ENCODE results near the gene SPON1.
"Not testable (repeated sequence)": the region's sequence is repeated elsewhere in the genome, so short reads cannot be mapped to it uniquely, and the experiment has no call there.

SPON1 gene

DNA sequence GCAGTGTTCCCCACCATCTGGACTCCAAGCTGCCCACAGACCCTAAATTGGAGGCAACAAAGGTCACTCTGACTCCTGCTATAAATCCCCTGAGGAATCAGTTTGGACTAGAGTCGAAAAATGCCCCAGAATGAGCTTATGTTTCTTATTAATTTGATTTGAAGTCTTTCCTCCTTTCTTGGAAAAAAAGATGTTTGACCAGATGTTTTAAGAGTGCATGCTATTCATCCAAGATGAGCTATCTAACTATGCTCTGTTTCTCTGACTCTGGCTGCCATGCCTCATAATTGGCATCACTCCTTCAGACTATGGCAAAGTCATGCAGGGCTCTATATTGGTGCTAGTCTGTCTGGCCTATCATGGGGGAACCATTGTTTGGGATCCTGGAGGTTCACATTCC, 174.0 kb downstream of the SPON1 start:
- no peak for DNase-seq

DNA sequence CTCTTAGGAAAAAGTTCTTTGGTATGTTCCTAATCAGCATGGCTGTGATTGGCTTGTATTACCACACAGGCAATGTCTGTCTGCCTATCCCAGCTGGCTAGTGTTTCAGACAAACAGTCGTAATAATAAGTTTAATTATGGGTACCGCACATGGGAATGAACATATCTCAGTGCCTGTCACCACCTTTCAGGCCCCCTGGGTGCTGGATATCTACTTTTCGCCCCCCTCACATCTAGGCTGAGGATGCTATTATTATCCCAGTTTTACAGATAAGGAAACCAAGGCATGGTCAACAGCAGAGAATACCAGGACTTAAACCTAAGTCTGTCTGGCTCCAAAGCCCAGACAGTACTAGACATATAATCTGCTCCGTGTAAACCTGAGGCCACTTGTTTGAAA, 174.8 kb downstream of the SPON1 start:
- no peak for DNase-seq

DNA sequence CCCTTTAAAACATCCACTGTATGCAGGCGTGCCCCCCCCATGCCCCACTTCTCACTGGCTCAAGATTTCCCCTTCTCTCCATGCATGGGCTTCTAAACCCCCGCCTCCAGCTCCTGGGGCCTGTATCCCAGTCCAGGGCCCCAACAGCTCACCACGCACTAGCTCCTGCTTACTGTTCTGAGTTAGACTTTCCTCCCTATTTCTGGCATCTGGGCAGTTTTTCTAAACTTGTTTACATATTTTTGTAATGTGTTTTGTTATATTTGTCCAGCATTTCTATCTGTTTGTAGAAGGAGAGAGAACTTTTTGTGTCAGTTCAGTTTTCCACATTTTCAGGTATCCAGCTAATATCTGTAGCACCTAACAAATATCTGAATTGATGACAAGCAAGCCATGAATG, 178.5 kb downstream of the SPON1 start:
- DNase-seq, result no peak

DNA sequence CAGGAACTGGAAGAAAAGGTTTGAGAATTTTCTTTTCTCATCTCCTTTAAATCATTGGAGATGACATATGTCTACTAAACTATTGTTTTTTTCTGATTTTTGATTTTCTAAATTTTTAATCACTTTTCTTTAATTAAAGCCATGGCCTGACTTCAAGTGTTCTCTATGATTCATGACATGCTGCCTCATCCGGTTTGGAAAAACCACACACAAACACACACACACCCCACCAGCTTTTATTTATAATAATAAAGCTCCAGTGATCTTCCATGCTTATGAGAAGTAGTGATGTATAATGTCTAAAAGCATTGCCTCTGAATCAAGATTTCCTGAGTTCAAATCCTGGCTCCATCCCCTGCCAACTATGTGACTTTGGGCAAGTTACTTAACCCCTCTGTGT, 179.2 kb downstream of the SPON1 start:
- no peak for DNase-seq

DNA sequence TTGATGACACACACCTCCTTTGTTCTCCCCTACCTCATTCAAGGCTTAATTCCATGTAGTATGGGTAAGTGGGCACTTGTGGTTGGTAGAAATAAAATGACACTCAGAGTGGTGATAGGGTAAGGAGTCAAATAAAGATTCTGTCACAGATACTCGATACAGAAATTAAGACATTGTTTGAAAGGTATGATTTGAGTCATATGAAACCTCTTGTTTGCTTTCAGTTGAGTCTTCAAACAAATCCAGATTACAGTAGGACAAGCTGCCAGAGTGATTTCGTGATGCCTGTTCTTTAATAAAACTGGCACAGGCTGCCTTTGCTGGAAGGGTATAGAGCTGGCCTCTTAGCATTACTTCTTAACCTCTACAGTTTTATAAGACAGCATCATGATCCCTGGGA, 182.4 kb downstream of the SPON1 start:
- DNase-seq, result no peak

DNA sequence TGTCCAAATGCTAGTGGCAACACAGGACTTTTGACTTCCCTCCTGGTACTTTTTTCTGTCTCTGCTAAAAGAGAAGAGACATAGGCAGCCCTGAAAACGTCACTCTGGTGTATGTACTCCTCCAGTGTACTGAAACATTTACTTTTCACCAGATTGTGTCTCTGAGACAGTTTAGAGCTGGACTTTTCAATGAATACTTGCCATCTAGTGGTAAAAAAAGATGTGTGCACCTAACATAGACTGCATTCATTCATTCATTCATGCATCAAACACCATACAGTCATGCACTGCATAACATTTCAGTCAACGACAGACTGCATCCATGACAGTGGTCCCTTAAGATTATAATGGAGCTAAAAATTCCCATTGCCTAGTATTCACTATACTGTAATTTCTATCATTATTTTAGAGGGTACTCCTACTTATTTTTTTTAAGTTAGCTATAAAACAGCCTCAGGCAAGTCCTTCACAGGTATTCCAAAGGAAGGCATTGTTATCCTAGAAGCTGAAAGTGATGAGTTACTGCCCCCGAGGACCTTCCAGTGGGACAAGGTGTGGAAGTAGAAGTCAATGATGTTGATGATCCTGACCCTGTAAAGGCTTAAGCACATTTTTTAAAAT, 186.2 kb downstream of the SPON1 start:
- DNase-seq, result no peak

DNA sequence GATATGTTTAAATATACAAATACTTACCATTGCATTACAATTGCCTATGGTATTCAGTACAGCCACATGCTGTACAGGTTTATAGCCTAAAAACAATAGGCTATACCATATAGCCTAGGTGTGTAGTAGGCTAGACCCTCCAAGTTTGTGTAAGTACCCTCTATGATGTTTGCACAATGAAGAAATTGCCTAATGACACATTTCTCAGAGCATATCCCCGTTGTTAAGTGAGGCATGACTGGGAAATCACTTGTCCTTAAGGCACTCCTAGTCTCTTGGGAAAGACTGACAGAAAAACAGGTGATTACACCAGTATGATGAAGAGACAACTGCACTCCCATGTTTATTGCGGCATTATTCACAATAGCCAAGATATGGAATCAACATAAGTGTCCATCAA, 187.2 kb downstream of the SPON1 start:
- DNase-seq, result no peak

DNA sequence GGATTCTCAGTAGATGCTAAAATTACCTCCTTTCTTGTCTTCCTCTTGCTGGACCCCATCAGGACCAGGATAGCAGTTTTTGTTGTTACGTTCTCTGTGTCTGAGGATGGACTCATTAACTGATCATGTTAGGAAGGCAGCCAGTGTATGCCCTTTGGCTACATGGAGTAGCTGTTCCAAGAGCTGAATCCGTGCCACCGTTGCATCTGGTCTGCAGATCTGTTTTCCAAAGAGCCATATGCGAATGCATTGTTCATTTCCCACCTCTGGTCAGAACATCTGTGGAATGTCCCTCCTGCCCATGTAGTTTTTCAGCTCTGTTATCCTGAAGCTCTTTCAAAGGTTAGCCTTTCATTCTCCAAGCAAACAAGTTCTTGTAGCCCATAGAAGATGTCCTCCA, 188.4 kb downstream of the SPON1 start:
- no peak for DNase-seq

DNA sequence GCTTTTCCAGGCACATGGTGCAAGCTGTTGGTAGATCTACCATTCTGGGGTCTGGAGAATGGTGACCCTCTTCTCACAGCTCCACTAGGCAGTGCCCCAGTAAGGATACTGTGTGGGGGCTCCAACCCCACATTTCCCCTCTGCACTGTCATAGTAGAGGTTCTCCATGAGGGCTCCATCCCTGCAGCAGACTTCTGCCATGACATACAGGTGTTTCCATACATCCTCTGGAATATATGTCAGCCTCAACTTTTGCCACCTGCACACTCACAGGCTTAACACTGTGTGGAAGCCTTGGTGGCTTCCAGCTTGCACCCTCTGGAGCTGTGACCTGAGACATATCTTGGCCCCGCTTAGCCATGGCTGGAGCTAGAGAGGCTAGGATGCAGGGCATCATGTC, 191.6 kb downstream of the SPON1 start:
- not testable (repeated sequence) for DNase-seq

DNA sequence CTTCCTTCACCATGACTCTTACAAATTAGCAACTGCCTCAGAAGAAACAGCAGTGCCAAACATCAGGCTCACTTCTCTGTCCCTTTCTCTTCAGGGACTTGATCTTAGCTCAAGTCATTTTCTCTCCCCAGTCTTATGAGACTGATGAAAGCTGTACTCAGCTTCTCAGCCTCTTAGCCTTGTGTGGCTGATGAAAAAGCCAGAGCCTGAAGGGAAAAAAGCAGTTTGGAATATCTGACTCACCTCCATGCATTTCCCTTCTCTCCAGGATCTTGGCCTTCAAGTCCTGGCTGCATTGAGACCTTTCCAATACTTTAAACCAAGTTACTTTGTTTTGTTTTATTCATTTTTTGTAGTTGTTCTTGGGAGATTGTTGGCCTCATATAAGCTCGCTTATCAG, 195.9 kb downstream of the SPON1 start:
- DNase-seq, result no peak

DNA sequence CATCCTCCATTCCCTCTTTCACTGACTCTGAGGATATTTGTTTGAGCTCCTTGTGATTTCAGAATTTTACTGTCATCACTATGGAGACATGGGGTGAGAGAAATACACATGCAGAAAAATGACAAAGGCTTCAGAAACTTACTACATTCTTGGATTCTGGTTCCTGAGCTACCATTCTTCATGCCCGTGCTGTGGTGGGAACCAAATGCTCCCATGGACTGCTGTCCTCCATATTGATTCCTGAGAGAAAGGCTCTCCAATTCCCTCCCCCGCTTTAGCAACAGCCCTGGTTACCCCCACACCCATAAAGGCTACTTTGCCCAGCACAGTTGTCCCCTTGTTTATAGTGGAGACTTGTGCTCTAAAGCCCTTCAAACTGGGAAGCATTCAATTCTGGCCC, 201.1 kb downstream of the SPON1 start:
- DNase-seq, result no peak

DNA sequence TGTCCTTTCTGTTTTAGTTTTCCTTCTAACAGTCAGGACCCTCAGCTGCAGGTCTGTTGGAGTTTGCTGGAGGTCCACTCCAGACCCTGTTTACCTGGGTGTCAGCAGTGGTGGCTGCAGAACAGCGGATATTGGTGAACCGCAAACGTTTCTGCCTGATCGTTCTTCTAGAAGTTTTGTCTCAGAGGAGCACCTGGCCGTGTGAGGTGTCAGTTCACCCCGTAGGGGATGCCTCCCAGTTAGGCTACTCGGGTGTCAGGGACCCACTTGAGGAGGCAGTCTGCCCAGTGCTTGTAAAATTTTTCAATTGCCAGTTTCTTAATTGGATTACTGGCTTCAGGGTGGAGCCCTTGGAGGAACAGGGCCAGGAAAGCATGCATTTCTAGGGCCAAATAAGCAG, 211.2 kb downstream of the SPON1 start:
- not testable (repeated sequence) for DNase-seq

DNA sequence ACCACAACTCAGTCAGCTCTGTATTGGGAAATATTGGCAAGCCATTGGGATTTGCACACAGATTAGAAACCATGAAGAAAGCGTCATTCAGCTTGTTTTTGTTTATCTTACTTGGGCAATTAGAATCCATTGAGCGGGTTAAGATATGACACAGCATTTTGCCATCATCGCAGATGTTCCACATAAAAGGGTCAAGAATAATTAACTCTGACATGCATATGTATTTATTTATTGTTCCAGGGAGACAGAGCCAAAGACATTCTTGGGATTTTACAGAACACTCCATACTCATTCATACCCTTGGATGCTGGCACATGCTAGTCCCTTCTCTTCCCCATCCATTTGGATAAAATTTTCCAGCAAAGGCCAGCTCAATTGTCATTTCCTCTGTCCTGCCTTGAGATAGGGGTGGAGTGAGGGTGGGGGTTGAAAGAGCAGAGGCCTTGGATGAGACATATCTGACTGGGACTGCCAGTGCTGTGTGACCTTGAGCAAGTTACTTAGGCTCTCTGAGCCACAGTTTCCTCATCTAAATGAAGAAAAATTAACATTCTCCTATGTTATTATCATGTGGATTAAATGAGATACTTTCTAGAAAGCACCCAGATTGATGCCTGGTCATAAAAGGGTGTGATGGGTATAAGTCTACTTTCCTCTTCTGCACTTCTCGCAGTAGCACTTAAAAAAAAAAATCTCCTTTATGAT, 216.7 kb downstream of the SPON1 start:
- no peak for DNase-seq

DNA sequence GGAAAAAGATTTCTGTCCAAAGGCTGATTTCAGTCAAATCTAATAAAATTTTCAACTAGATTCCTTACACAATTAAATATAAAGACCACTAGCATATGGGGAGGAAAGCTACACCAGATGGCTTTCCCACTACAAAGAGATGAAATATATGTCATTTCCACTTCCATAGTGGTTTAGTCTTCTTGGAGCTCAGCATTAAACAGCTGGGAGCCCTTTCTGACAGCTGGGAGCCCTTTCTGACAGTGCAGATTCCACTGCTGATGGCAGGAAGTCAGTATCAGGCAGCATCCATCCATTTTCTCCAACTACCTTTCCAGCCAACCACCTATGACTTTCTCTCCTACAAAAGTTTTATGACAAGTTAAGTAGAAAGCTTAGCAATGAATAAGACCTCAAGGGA, 218.6 kb downstream of the SPON1 start:
- no peak for DNase-seq

DNA sequence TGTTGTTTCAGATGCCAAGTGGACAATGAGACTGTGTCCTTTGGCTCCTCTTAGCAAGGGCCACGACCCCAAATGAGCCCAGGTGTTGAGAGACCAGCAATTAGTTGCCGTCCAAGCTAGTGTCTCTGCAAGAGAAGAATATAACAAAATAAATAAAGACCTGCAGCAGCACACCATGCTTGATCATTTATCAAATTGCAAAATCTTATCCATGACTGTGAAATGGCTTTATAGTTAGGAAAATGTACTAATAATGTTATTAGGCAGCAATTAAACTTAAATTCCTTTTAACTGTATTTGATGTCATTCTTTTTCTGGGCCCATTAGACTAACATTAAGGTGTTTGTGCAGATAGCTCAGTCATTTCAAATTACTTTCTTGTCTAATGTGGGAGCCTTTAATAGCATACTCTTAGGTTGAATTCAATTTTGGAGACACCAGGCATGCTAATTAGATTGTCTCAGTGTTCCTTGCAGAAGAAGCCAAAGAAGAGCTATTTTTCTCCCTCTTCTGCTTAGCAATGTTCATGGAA, 220.4 kb downstream of the SPON1 start:
- no peak for DNase-seq

DNA sequence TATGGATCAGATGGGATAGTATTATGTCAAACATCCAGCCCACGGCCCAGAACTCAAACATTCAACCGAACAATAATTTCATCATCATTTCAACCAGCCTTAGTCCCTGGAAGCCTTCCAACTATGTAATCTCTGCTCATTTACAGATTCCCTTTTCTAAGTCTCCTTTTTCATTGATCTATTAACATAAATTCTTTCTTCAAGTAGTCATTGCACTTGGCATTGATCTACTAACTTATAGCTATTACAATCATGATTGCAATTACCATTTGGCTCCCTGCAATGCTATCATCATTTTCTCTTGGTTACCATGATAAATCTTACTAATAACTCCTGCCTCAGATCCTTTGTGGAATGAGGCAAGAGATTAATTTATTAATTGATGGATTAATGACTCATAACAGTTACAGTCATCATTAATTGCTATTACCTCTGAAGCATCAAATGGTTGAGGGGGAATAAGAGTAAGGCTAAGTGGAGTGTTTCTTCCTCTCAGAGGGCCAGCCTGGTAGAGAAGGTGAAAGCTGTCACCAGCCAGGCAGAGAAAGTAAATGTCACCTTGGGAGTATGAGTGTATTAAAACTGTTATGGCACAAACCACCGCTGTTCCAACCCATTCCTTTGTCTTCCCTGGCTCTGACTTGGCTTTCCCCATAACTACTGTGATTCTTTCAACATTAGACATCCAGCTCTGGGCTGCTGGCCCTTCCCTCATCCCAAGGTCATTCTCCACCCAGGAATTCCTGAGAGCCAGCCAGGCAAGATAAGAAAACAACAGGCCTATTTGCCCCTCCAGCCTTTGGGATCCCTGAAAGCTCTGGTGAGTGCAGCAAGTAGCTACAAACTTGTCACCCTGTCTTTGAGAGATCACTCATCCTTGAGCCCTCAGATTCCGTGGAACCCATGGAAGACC, 221.8 kb downstream of the SPON1 start:
- DNase-seq, result no peak

DNA sequence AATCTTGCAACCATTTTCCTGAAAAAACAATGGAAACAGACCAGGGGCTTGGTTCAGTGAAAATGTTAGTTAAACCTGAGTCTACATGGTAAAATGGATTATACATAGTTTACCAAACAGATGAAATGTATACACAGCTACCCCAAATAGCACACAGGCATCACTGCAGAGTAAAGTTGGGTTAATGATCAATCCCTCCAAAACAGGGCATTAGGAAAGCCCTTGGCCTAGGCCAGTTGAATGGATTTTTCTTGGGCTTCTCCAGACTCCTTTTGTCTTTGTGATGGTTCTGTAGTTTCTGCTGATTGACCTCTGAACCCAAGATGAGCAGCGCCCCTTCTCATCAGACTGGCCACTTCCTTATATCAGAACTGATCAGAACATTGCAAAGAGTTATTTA, 222.9 kb downstream of the SPON1 start:
- no peak for DNase-seq

DNA sequence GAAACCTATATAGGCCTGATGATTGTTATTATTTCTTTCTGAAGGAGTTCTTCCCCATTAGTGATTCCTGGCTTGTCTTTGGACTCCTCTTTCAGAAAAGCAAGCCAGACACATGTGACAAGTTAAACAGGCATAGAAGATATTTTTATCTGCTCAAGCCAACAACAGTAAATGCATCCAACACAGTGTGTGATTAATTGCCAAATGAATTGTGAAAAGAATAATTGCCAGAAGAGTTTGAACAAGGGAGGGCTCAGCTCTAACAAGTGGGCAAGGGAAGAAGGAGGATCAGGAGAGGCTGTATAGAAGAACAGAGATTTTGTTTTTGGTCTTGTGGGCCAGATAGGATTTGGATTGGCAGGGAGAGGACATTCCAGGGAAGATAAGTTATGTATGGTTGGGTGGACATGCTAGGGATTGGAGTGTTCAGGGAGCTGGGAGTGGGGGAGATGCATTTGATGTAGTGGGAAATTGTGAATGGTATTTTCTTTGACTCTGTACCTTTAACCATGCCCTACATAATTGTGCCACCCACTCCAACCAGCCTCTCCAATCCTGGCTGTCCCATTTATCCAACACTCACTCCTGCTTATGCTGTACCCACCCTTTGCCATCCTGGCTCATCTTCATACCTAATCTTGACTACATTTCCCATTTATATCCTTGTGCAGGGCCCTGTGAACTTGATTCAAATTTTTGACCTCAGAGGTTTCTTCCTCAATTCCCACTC, 223.7 kb downstream of the SPON1 start:
- no peak for DNase-seq

DNA sequence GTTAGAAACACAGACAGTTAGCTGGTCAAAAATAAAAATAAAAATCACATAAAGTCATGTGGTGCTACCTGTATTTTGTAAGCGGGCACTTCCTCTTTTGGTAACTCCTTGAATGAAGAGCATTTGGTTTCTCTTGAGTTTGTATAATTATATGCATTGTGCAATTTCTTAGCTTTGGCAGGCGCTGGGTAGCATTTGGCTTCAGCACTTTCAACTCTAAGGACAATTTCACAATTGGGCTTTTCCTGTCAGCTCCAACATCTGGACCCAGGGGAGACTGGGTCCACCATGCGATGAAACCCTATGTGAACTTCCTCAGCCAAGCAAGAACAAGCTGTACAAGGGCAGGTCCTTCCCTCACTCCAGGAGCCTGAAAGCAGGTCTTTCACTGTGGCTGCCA, 227.4 kb downstream of the SPON1 start:
- no peak for DNase-seq

DNA sequence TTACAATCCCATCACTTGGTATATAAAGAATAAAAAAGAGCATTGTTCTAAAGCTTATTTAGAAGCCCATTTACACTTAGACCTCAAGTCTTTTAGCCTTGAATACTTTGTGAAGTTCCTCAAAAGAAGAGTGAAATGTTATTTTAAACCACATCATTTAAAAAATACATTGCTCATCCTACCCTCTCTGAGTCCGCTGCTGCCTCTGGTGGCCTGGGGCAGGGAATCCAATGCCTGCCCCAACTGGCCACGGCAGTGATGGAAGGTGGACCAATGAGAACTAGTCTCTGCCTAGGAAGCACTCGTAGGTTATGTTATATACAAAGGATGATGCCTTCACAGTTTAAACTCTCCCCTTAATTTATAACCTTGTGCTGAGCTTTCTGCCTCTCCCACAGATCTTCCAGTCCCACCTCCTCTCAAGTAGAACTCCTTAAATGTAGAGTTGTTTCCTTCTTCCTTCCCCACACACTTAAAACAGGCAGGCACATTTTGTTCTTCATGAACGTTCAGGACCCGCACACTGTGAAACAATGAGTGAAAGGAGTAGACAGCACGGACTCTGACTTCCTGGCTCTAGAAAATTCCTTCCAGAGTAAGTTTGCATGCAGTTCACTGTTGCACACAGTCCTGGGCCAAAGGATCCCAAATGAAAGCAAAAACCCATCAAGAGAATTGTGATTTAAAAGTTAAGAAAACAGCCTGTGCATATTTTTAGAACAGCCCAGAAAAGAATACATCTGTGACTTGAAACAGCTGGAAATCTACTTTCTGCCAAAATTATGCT, 228.7 kb downstream of the SPON1 start:
- DNase-seq, result no peak

DNA sequence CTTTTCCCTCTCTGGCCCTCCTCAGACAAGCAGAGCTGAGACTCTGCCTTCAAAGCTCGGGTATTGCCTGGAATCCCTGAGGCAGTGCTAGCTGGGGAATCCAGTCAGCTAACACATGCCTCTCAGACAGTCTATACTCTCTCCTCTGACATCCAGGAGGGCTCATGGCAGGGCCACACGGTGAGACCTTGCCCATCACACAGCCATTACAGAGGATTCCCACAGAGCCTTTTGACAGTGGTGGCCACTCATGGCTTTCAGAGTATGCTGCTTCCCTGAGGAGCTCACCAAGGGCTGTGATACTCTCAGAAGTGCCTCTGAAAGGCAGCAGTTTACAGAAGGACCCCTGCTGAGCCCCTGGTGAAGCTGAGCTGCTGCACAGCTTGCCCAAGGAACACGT, 231.1 kb downstream of the SPON1 start:
- no peak for DNase-seq

All from stimulated activated CD4-positive, alpha-beta T cell treated with anti-CD3 and anti-CD28 coated beads, Interleukin-4, amount 100 ng/mL, for 24 hours (primary cell).